Pancreas (tissue), 10 donors: ENCODE results near the gene PDCD4. TPM values are rescaled to one million over a fixed set of nuclear protein-coding genes. Genes with fewer than 3 reads are reported as not detected.

ENCODE experiments used
- ATAC-seq, 4 donors: fragments of 200-7000 bp; cut with Tn5 transposase; one replicate each; pipeline versions ENCODE4 v1.8.0 to v1.9.1; 2020; ENCODE audit warnings: mild to moderate bottlenecking in 4 of 4, moderate library complexity in 4 of 4
- DNase-seq, 6 donors: peaks; one replicate each; pipeline ENCODE4 v3.0.0-alpha.2; 2020
- FAIRE-seq: peaks from 2 replicates; lab custom pipeline; 2012; peaks lifted over from hg19 to GRCh38; lab: Jason Lieb, UNC
- H3K27ac ChIP-seq, 4 donors: fragments of 200-600 bp; sonication (generic); 1 replicate in 3 of 4; 2 replicates in 1 of 4; pipeline versions ENCODE4 v1.5.0 to v1.8.0; 2020
- H3K27me3 ChIP-seq, 4 donors: fragments of 200-600 bp; one replicate each; pipeline ENCODE4 v1.8.0; 2021
- H3K36me3 ChIP-seq, 3 donors: fragments of 200-600 bp; sonication (generic) in 1 of 3; one replicate each; pipeline versions ENCODE4 v1.5.0 to v1.8.0; 2020 to 2021
- H3K4me1 ChIP-seq, 3 donors: fragments of 200-600 bp; one replicate each; pipeline ENCODE4 v1.8.0; 2021
- H3K4me3 ChIP-seq, 4 donors: fragments of 200-600 bp; sonication (generic) in 2 of 4; one replicate each; pipeline versions ENCODE4 v1.5.0 to v1.8.0; 2020 to 2021
- H3K9me3 ChIP-seq, 4 donors: fragments of 200-600 bp; one replicate each; pipeline ENCODE4 v1.8.0; 2021
- CTCF ChIP-seq, 4 donors: fragments of 200-600 bp; sonication (generic) in 3 of 4; IDR thresholded peaks; one replicate each; pipeline versions ENCODE4 v1.5.0 to v1.8.0; 2021; ENCODE audit warnings: antibody characterized with exemption in 4 of 4
- WGBS, 2 donors: extraction: QIAGEN DNeasy Blood & Tissue Kit; methylation state at CpG; one replicate each; pipeline ENCODE4 v1.1.7; 2013; 5-methylcytosine and 5-hydroxymethylcytosine counted together
- intact Hi-C, 3 donors: fragments of 100-400 bp; cut with DNase I; formaldehyde crosslinking; loops; one replicate each; pipeline versions ENCODE4 v1.11.1 to v1.14.2; 2022
- polyA plus RNA-seq, 2 donors: library from polyadenylated mRNA; stranded (reverse); fragments of 200-250 nt; gene quantifications; one replicate each; pipeline ENCODE4 v1.2.3, GENCODE V29; 2013
- total RNA-seq, 6 donors: library from RNA; stranded (reverse); fragmentation: NEBNext Ultra II Directional in 4 of 6; extraction: Animal tissue kit (Norgen Biotek cat#: 25700) in 4 of 6; gene quantifications; one replicate each; pipeline versions ENCODE4 v1.2.1 to v1.2.4, GENCODE V29; 2021 to 2023
- donor health status: healthy with polysubstance abuse.
- donor health status: DM: no; HTN: no; CAD: no; lungs with moderate emphysema.
- donor health status: DM: no; HTN: no; CAD: no.
- donor health status: control.
- donor health status: control.
- donor health status: Bipolar disorder and iron deficiency.
- donor health status: DM: yes; HTN: yes; CAD: no.
- donor health status: DM: no; HTN: no; CAD: no.
- donor health status: DM: no; HTN: no; CAD: no.
- donor health status: DM: yes; HTN: yes; CAD: no.

Gene PDCD4
- total and polyA plus RNA-seq, 8 donors, result 283 to 679 (median 458) TPM

DNA sequence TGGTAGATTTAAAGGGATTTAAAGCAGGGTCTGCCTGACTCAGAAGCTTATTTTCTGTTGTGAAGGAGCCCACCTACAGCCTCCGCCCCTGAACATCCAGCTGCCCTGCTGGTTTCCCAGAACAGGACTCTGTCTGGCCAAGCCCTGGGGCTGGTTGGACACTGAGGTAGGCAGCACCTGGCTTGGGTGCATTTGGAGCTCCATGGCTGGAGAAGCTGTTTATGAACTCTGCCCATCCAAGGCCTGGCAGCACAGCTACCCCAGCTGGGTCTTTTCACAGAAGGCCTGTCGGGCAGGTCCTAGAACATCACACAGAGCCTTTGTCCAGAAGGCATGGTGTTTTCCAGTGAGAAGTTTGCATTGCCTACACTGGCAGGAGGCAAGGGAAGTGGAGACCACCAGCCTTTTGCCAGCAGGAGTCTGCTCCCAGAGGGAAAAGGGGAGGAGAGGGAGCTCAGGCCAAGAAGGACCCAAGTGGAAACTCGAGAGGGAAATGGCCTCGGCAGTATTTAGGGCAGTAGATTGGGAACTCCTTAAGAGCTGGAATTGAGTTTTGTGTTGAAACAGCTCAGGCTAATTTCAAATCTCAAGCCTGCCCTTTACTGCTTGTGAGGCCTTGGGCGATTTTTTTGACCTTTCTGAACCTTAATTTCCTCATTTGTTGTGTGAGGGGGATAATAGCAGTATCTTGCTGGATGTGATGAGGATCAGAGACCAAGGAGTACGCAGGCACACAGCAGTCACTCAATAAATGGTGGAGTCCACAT lies 12.3 kb upstream of the PDCD4 start:
- 41 to 46% methylated on average over 6 of the region's 6 CpGs for WGBS, 2 donors
- H3K4me1 ChIP-seq, result peaks cover 45 to 62% (median 50%) of the 10 kb centered on the region in 3 donors
- H3K27me3 ChIP-seq, result no peaks in the 10 kb centered on the region
- intact Hi-C loops, result no loop called here
- peak; percentile 84 to 95 (median 92) for DNase-seq
- ATAC-seq, result peak; percentile 69 to 78 (median 74)
- FAIRE-seq, result no peak
- TF ChIP-seq CTCF (IDR thresholded peaks at IDR 0.05), result no peak
- H3K27ac ChIP-seq, result peak overlapping the region; percentile 65 to 90 (median 81)
- H3K36me3 ChIP-seq, result no peaks in the 10 kb centered on the region
- no peaks in the 10 kb centered on the region for H3K9me3 ChIP-seq
- H3K4me3 ChIP-seq, result no peak overlapping the region

DNA sequence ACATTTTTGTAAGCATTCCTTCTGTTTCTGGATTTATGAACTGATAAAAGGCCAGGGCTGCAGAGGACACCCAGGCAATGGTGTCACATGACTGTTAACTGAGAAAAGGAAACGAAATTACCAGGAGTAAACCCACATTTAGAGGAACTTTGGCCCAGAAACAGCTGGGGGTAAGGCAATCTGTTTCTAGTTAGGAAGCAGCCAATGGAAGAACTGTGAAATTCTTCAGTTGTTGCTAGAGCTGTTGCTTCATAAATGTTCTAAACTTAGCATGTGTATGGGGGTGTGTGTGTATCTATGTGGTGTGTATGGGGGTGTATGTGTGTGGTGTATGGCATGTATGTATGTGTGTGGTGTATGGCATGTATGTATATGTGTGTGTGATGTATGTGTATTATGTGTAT lies 11.8 kb upstream of the PDCD4 start:
- Histone ChIP-seq H3K27me3 (no peaks in the 10 kb centered on the region), H3K27ac (peak overlapping the region; percentile 65 to 90 (median 81)), H3K36me3 (no peaks in the 10 kb centered on the region), H3K4me3 (no peak overlapping the region), H3K4me1 (peaks cover 44 to 62% (median 50%) of the 10 kb centered on the region in 3 donors), H3K9me3 (no peaks in the 10 kb centered on the region)
- DNase-seq, result peak in 2 of 6 donors; percentile 9 to 34
- no peak for TF ChIP-seq CTCF (IDR thresholded peaks at IDR 0.05)
- 4 to 5% methylated on average over 1 of the region's 1 CpG for WGBS, 2 donors
- FAIRE-seq, result no peak
- intact Hi-C loops, result loop anchor here in 1 of 3 donors (10.0 kb wide), 1 partner anchor 55 kb away; no protein-coding TSS in a partner anchor
- peak in 2 of 4 donors; percentile 1 to 5 for ATAC-seq

DNA sequence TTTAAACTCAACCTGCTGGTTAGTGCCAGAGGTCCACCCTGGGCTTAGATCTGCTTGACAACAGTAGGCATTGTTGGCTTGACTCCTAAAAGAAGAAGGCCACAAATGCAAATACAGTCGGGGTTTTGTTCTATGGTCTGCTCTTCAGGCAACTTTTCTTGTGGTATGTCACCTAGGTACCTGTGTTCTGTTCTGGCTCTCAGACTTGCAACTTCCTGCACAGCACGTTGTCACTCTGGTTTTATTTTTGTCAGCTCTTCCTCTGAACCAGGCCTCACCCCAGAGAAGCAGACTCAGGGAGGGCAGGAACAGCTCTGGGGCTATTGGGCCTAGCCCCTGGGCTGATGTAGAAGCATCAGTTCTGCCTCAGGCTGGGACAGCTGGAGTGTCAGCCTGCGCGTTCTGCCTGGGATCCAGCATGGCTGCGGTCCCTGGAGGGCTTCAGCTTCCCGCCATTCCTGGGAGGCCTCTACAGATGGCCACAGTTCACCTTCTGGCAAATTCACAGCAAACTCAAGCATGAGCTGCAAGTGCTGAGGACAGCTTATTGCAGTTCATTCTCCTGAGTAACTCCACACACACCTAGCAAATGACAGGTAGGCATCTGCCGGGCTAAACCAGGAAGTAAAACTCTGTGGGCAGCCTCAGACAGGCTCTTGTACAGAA lies 11.0 kb upstream of the PDCD4 start:
- WGBS, 2 donors, result 44 to 49% methylated on average over 7 of the region's 7 CpGs
- H3K4me1 ChIP-seq, result peaks cover 44 to 67% (median 55%) of the 10 kb centered on the region in 3 donors
- intact Hi-C loops, result loop anchor here in 1 of 3 donors (10.0 kb wide), 1 partner anchor 56 kb away; no protein-coding TSS in a partner anchor
- H3K4me3 ChIP-seq, result no peak overlapping the region
- no peaks in the 10 kb centered on the region for H3K9me3 ChIP-seq
- peak in 2 of 4 donors; percentile 1 to 14 for ATAC-seq
- H3K27ac ChIP-seq, result peak overlapping the region; percentile 65 to 90 (median 81)
- TF ChIP-seq CTCF (IDR thresholded peaks at IDR 0.05), result no peak
- no peaks in the 10 kb centered on the region for H3K27me3 ChIP-seq
- H3K36me3 ChIP-seq, result no peaks in the 10 kb centered on the region
- peak in 2 of 6 donors; percentile 32 for DNase-seq
- FAIRE-seq, result no peak

DNA sequence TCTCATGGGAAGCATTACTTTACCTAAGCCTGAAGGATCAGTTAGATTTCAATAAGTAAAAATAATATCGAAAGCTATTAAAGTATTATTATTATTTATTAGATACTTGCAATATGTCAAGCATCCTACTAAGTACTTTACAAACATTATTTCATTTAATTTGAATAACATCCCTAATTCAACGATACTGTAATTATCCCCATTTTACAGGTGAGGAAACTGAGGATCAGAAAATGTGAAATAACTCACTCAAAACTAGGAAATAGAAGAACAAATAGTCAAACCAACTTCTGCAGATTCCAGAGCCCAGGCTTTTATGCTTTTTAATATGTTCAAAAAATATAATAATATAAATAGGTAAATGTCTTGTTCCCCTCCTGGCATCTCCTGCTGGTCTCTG lies 10.3 kb upstream of the PDCD4 start:
- Histone ChIP-seq H3K27me3 (no peaks in the 10 kb centered on the region), H3K4me1 (peaks cover 44 to 73% (median 61%) of the 10 kb centered on the region in 3 donors), H3K9me3 (no peaks in the 10 kb centered on the region), H3K27ac (peak overlapping the region; percentile 65 to 90 (median 81)), H3K4me3 (no peak overlapping the region), H3K36me3 (no peaks in the 10 kb centered on the region)
- intact Hi-C loops, result loop anchor here in 1 of 3 donors (10.0 kb wide), 1 partner anchor 57 kb away; no protein-coding TSS in a partner anchor
- ATAC-seq (no peak), FAIRE-seq (no peak), DNase-seq (no peak)
- 95% methylated on average over 2 of the region's 2 CpGs for WGBS, 2 donors
- TF ChIP-seq CTCF (IDR thresholded peaks at IDR 0.05), result no peak
